Lower leg skin (tissue), 3 donors: ENCODE data around the gene CFAP299.

Experiments used
- CTCF ChIP-seq, 3 donors: fragments of 450-650 bp; IDR thresholded peaks; one replicate each; pipeline ENCODE4 v1.5.1; 2016; ENCODE audit warnings: antibody characterized with exemption in 3 of 3, mild to moderate bottlenecking in 3 of 3, moderate library complexity in 2 of 3
- POLR2A ChIP-seq, 2 donors: fragments of 450-650 bp; IDR thresholded peaks; one replicate each; pipeline ENCODE4 v1.6.1; 2016 to 2017; ENCODE audit warnings: antibody characterized with exemption in 2 of 2, mild to moderate bottlenecking in 1 of 2, moderate library complexity in 1 of 2

- TF ChIP-seq CTCF (IDR thresholded peaks at IDR 0.05) (no peak), POLR2A (IDR thresholded peaks at IDR 0.05) (no peak)
Observed at GRCh38 chr4:80875642-80876041, 540.1 kb downstream of the CFAP299 start.
